NT2/D1 (cell line): ENCODE measurements around the gene NIN.

ENCODE experiments used
- SUZ12 ChIP-seq: IDR thresholded peaks from 2 replicates; pipeline ENCODE4 v1.6.1; 2011; ENCODE audit not compliant: insufficient read length, insufficient read depth; ENCODE audit errors: extremely low read depth
- ZNF274 ChIP-seq: IDR thresholded peaks from 2 replicates; pipeline ENCODE4 v1.6.1; 2011; ENCODE audit warnings: mild to moderate bottlenecking, low read depth, low read length

GRCh38 chr14:50763382-50764007 lies 67.5 kb downstream of the NIN start:
- no peak for TF ChIP-seq SUZ12
- no peak for TF ChIP-seq ZNF274
